ENCODE data around the gene GPRASP3. TPM values are rescaled to one million over a fixed set of nuclear protein-coding genes. Genes with fewer than 3 reads are reported as not detected.
A peak's percentile ranks its signal among the peaks of the same experiment; 100 is the strongest.

The GPRASP3 gene
- total RNA-seq, 1 experiment from 2014 or later: 3.1 TPM

GRCh38 chrX:102768987-102769761, 48.6 kb downstream of the GPRASP3 start (continued):
- TF ChIP-seq CTCF (IDR thresholded peaks at IDR 0.05 in 2 of 3, conservative IDR thresholded peaks at IDR 0.05 in 1 of 3; ENCODE audit: borderline replicate concordance in 1 of 3, insufficient read depth in 1 of 3, low read depth in 2 of 3, low read length in 2 of 3) (no peak), FOSL1 (IDR thresholded peaks at IDR 0.05; ENCODE audit: low read depth) (no peak), ZFX (IDR thresholded peaks at IDR 0.05) (peak; percentile 50), SRF (IDR thresholded peaks at IDR 0.05; ENCODE audit: low read depth) (peak; percentile 86), EGR1 (IDR thresholded peaks at IDR 0.05; ENCODE audit: low read depth) (no peak), ELF1 (IDR thresholded peaks at IDR 0.05; ENCODE audit: borderline replicate concordance, low read depth) (no peak), POLR2AphosphoS5 (IDR thresholded peaks at IDR 0.05; ENCODE audit: low read depth, low read length) (peak; percentile 84), RAD21 (IDR thresholded peaks at IDR 0.05; ENCODE audit: low read depth) (no peak), TCF7L2 (IDR thresholded peaks at IDR 0.05; ENCODE audit: borderline replicate concordance, extremely low read depth, insufficient read depth, insufficient read length) (no peak), ZBTB33 (IDR thresholded peaks at IDR 0.05; ENCODE audit: extremely low read depth, insufficient replicate concordance, low read length) (no peak), ATF3 (IDR thresholded peaks at IDR 0.05) (no peak)

Other genes with a start within 250 kb of the GPRASP3 start
- not detected for gene TCP11X2, start 248.9 kb upstream of the GPRASP3 start, total RNA-seq (2021; ENCODE audit: unreplicated experiment)
- 17.0 TPM for gene TMSB15A, start 204.0 kb upstream of the GPRASP3 start, total RNA-seq (2021; ENCODE audit: unreplicated experiment)
- gene ARMCX5, start 121.2 kb upstream of the GPRASP3 start, total RNA-seq (2021; ENCODE audit: unreplicated experiment): 11.7 TPM
- 1.1 TPM for gene GPRASP1, start 69.3 kb upstream of the GPRASP3 start, total RNA-seq (2021; ENCODE audit: unreplicated experiment)
- gene GPRASP2, start 8.3 kb upstream of the GPRASP3 start, total RNA-seq (2021; ENCODE audit: unreplicated experiment): 2.1 TPM
- 0.84 TPM for gene RAB40AL, start 216.5 kb downstream of the GPRASP3 start, total RNA-seq (2021; ENCODE audit: unreplicated experiment)